HepG2 (cell line): ENCODE measurements around the gene DOCK1. TPM values are rescaled to one million over a fixed set of nuclear protein-coding genes. Genes with fewer than 3 reads are reported as not detected.

ENCODE experiments used
- ARHGAP35 ChIP-seq: sonication (generic); formaldehyde crosslinking; IDR thresholded peaks from 2 replicates; pipeline ENCODE4 v1.9.0; 2022; ENCODE audit warnings: mild to moderate bottlenecking, inconsistent platforms, moderate library complexity, missing genetic modification reagents, borderline replicate concordance
- ATAD3A ChIP-seq: sonication (generic); formaldehyde crosslinking; IDR thresholded peaks from 2 replicates; pipeline ENCODE4 v1.4.0; 2020; ENCODE audit warnings: missing genetic modification reagents
- ATRX ChIP-seq: sonication (generic); formaldehyde crosslinking; IDR thresholded peaks from 2 replicates; pipeline ENCODE4 v1.4.0; 2020; ENCODE audit warnings: missing genetic modification reagents, borderline replicate concordance
- FOXA3 ChIP-seq: IDR thresholded peaks from 2 replicates; pipeline ENCODE4 v1.6.1; 2016; ENCODE audit warnings: missing genetic modification reagents, missing compliant biosample characterization
- POLR2AphosphoS5 ChIP-seq: IDR thresholded peaks from 2 replicates; pipeline ENCODE4 v1.6.1; 2012; ENCODE audit warnings: low read depth, low read length
- PRDM4 ChIP-seq: sonication (generic); formaldehyde crosslinking; IDR thresholded peaks from 2 replicates; pipeline ENCODE4 v1.9.0; 2021; ENCODE audit warnings: missing genetic modification reagents, borderline replicate concordance
- RORA ChIP-seq: sonication (generic); formaldehyde crosslinking; IDR thresholded peaks from 2 replicates; pipeline ENCODE4 v1.5.0; 2020; ENCODE audit warnings: mild to moderate bottlenecking, missing genetic modification reagents, moderate library complexity
- SMYD3 ChIP-seq: sonication (generic); formaldehyde crosslinking; IDR thresholded peaks from 2 replicates; pipeline ENCODE4 v1.8.1; 2023; ENCODE audit warnings: mild to moderate bottlenecking, missing genetic modification reagents
- YEATS2 ChIP-seq: sonication (generic); formaldehyde crosslinking; IDR thresholded peaks from 2 replicates; pipeline ENCODE4 v1.4.0; 2020; ENCODE audit warnings: missing genetic modification reagents, borderline replicate concordance
- ZBTB49 ChIP-seq: sonication (generic); formaldehyde crosslinking; IDR thresholded peaks from 2 replicates; pipeline ENCODE4 v1.4.0; 2020; ENCODE audit warnings: missing genetic modification reagents, borderline replicate concordance
- ZFP91 ChIP-seq: sonication (generic); formaldehyde crosslinking; IDR thresholded peaks from 2 replicates; pipeline ENCODE4 v1.9.0; 2022; ENCODE audit warnings: missing genetic modification reagents, mild to moderate bottlenecking, borderline replicate concordance
- ZNF138 ChIP-seq: sonication (generic); formaldehyde crosslinking; IDR thresholded peaks from 2 replicates; pipeline ENCODE4 v1.5.0; 2020; ENCODE audit warnings: mild to moderate bottlenecking, low read depth, missing genetic modification reagents
- ZNF234 ChIP-seq: sonication (generic); formaldehyde crosslinking; conservative IDR thresholded peaks from 2 replicates; pipeline ENCODE4 v1.5.1; 2020; ENCODE audit warnings: mild to moderate bottlenecking, missing genetic modification reagents
- ZNF333 ChIP-seq: sonication (generic); formaldehyde crosslinking; IDR thresholded peaks from 2 replicates; pipeline ENCODE4 v1.4.0; 2020; ENCODE audit warnings: mild to moderate bottlenecking, missing genetic modification reagents, borderline replicate concordance
- ZNF430 ChIP-seq: sonication (generic); formaldehyde crosslinking; IDR thresholded peaks from 2 replicates; pipeline ENCODE4 v1.9.0; 2021; ENCODE audit warnings: mild to moderate bottlenecking, missing genetic modification reagents
- ZNF503 ChIP-seq: sonication (generic); formaldehyde crosslinking; IDR thresholded peaks from 2 replicates; pipeline ENCODE4 v1.4.0; 2020; ENCODE audit warnings: missing genetic modification reagents
- ZNF557 ChIP-seq: sonication (generic); formaldehyde crosslinking; IDR thresholded peaks from 2 replicates; pipeline ENCODE4 v1.4.0; 2020; ENCODE audit warnings: missing genetic modification reagents
- ZNF569 ChIP-seq: sonication (generic); formaldehyde crosslinking; IDR thresholded peaks from 2 replicates; pipeline ENCODE4 v1.5.0; 2020; ENCODE audit warnings: mild to moderate bottlenecking, missing genetic modification reagents, moderate library complexity, borderline replicate concordance
- ZNF644 ChIP-seq: IDR thresholded peaks from 2 replicates; pipeline ENCODE4 v1.6.1; 2016; ENCODE audit warnings: low read depth
- ZNF768 ChIP-seq: sonication (generic); formaldehyde crosslinking; IDR thresholded peaks from 2 replicates; pipeline ENCODE4 v1.4.0; 2020; ENCODE audit warnings: missing genetic modification reagents
- polyA plus RNA-seq, 8 experiments: library from polyadenylated mRNA; depleted of rRNA in 3 of 8; stranded (reverse) in 7 of 8; unstranded in 1 of 8; fragments of >200 nt; fragmentation: Illumina TruSeq in 4 of 8; extraction: Trizol in 4 of 8; gene quantifications; 2 replicates each; pipeline versions ENCODE4 v1.2.1 to v1.2.3, GENCODE V29; 2011 to 2016; ENCODE audit warnings: low read depth in 4 of 8, missing spikeins in 1 of 8, mixed read lengths in 1 of 8; ENCODE audit not compliant: insufficient read depth in 1 of 8
- total RNA-seq, 5 experiments: library from RNA; depleted of rRNA; stranded (reverse); fragments of >200 nt; fragmentation: Illumina TruSeq; extraction: Trizol; gene quantifications; 2 replicates each; pipeline ENCODE4 v1.2.3, GENCODE V29; 2016; ENCODE audit warnings: low read depth in 1 of 5

Gene DOCK1
- total and polyA plus RNA-seq, 2 of the 13 experiments (the other 11 are each of a cell fraction or from before 2014, with no cell fraction given) = 8.3 to 25.5 TPM

GRCh38 chr10:126905776-126906703 lies 812 bp downstream of the DOCK1 start (continued):
- TF ChIP-seq ZBTB49 (CRISPR knock-in tag) (no peak), ATAD3A (CRISPR knock-in tag) (no peak), RORA (CRISPR knock-in tag) (no peak), ZFP91 (CRISPR knock-in tag) (peak; percentile 68; the same call in 1 of the 2 replicates), POLR2AphosphoS5 (no peak), ZNF234 (CRISPR knock-in tag) (0 out of 2 replicates have a peak, but pooled peaks have one; percentile 28), ZNF333 (no peak), PRDM4 (no peak), ZNF503 (no peak), SMYD3 (CRISPR knock-in tag) (no peak), ZNF138 (CRISPR knock-in tag) (no peak), ZNF644 (CRISPR knock-in tag) (no peak), YEATS2 (CRISPR knock-in tag) (peak; percentile 13; the same call in 1 of the 2 replicates), ARHGAP35 (CRISPR knock-in tag) (no peak), ZNF768 (CRISPR knock-in tag) (peak; percentile 53; the same call in 1 of the 2 replicates), ATRX (CRISPR knock-in tag) (no peak), FOXA3 (peak; percentile 29; the same call in 1 of the 2 replicates), ZNF430 (CRISPR knock-in tag) (no peak), ZNF557 (CRISPR knock-in tag) (no peak), ZNF569 (CRISPR knock-in tag) (no peak)
